Brain microvascular endothelial cell (primary cell): ENCODE results near the gene OR2W3.

Source experiments
- DNase-seq: peaks from one replicate; pipeline ENCODE4 v3.0.0-alpha.2; 2020
- H3K27ac ChIP-seq: fragments of 250-450 bp; sonication (Bioruptor Pico); 2 replicates; pipeline ENCODE4 v1.5.1; 2020; ENCODE audit warnings: mild to moderate bottlenecking, moderate library complexity
- H3K27me3 ChIP-seq: fragments of 250-450 bp; sonication (Bioruptor Pico); replicated peaks from 2 replicates; pipeline ENCODE4 v1.5.1; 2020; ENCODE audit warnings: mild to moderate bottlenecking
- H3K36me3 ChIP-seq: fragments of 250-450 bp; sonication (Bioruptor Pico); replicated peaks from 2 replicates; pipeline ENCODE4 v1.5.1; 2020; ENCODE audit warnings: mild to moderate bottlenecking
- H3K4me3 ChIP-seq: 2 replicates; pipeline ENCODE4 v1.5.1; 2011; ENCODE audit warnings: low read depth, mild to moderate bottlenecking, control low read depth, low read length, moderate library complexity
- in situ Hi-C: cut with HindIII; loops from 2 replicates; pipeline ENCODE4 v1.10.0; 2017; ENCODE audit warnings: low sequenced_read_pairs, low pct_ligation_motif_present
- TF ChIP-seq, protein P1 (sequence below): IDR thresholded peaks from 2 replicates; pipeline ENCODE4 v1.5.1; 2011; ENCODE audit warnings: low read depth, mild to moderate bottlenecking, moderate library complexity, low read length, control low read depth, inconsistent platforms; ENCODE audit errors: missing control alignments

Gene OR2W3

DNA sequence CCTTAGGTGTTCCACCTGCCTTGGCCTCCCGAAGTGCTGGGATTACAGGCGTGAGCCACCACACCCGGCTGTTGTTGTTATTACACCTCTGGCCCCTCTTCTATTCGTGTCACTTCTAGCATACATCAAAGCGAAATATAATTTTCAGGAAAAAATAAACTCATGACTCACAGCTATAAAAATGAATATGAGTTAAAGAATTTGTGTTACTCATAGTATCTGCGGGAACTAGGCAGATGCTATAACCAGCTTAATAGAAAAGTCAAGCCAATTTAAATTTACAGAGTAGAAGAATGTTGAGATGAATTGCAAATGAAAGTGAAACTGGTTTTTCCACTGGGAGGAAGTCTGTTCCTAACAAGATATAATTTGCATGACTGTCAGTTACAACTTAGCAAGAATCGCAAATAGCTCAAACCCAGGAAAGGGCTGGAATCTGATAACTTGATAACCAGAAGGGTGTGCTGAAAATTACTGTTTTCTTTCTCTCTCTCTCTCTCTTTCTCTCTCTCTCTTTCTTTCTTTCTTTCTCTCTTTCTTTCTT is 11.2 kb downstream of the OR2W3 start:
- Histone ChIP-seq H3K36me3 (no peaks in the 10 kb centered on the region), H3K27me3 (no peaks in the 10 kb centered on the region), H3K27ac (no peak overlapping the region), H3K4me3 (peak overlapping the region; percentile 9)
- DNase-seq, result no peak
- in situ Hi-C loops, result no loop called here
- TF ChIP-seq, protein P1, sequence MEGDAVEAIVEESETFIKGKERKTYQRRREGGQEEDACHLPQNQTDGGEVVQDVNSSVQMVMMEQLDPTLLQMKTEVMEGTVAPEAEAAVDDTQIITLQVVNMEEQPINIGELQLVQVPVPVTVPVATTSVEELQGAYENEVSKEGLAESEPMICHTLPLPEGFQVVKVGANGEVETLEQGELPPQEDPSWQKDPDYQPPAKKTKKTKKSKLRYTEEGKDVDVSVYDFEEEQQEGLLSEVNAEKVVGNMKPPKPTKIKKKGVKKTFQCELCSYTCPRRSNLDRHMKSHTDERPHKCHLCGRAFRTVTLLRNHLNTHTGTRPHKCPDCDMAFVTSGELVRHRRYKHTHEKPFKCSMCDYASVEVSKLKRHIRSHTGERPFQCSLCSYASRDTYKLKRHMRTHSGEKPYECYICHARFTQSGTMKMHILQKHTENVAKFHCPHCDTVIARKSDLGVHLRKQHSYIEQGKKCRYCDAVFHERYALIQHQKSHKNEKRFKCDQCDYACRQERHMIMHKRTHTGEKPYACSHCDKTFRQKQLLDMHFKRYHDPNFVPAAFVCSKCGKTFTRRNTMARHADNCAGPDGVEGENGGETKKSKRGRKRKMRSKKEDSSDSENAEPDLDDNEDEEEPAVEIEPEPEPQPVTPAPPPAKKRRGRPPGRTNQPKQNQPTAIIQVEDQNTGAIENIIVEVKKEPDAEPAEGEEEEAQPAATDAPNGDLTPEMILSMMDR, result no peak

DNA sequence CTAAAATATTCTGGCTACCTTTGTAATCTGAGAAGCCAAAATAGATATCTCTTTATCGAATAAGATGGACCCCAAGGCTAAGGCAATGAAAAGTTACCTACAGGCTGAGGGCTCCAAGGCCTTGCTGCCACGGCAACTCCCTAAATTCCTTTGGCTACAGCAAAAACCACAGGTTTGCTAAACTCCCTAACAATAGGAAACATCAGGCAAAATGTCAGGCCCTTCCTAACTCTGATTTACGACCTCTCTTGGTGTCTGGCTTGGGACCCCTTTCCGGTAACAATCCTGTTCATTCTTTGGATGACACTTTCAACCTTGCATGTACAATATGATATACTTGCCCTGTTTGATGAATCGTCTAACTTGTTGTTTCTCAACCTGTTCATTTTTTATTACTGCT is 13.4 kb downstream of the OR2W3 start:
- Histone ChIP-seq H3K27ac (no peak overlapping the region), H3K4me3 (no peak overlapping the region), H3K27me3 (no peaks in the 10 kb centered on the region), H3K36me3 (no peaks in the 10 kb centered on the region)
- in situ Hi-C loops, result no loop called here
- TF ChIP-seq, protein P1, result no peak
- no peak for DNase-seq

DNA sequence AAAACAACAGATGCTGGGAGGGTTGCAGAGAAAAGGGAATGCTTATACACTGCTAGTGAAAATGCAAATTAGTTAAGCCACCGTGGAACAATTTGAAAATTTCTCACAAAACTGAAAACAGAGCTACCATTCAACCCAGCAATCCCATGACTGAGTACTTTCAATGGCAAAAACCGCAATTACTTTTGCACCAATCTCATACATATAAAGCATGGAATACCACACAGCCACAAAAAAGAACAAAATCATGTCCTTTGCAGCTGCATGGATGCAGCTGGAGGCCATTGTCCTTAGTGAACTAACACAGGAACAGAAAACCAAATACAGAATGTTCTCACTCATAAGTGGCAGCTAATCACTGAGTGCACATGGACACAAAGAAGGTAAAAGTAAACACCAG is 18.4 kb downstream of the OR2W3 start:
- Histone ChIP-seq H3K27ac (no peak overlapping the region), H3K36me3 (no peaks in the 10 kb centered on the region), H3K27me3 (no peaks in the 10 kb centered on the region), H3K4me3 (no peak overlapping the region)
- TF ChIP-seq, protein P1, result no peak
- in situ Hi-C loops, result no loop called here
- no peak for DNase-seq

DNA sequence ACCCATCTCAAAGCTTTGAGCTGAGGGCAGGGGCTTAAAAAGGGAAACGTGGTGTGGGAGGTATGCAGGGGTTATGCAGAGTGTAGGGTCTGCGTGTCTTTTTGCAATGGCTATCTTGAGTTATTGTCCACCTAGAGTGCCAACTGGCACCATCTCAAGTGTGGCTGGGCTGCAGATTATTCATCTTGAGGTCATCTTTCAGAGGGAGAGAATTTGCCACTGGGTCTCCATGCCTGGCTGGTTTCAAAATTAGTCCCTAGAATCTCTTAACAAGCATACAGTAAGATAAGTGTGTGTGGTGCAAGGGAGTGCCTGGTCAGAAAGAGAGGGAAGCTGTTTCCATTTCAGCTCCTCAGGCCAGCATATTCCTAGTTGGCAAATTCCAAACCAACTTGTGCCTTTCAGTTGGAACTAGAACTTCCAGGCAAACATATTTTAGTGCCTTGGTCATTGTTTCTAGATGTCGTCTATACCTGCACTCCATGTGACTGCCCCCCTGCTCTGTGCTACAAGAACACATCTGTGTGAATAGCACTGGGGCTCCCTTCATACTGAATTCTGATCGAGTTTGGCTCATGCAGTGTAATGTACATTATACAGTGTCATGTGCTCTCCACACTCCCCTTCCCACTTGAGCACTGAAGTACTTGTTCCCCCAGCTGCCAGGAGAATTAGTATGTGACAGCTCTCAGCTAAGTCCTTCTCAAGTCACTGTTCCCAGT is 19.7 kb downstream of the OR2W3 start:
- DNase-seq, result no peak
- Histone ChIP-seq H3K27me3 (no peaks in the 10 kb centered on the region), H3K27ac (no peak overlapping the region), H3K4me3 (no peak overlapping the region), H3K36me3 (no peaks in the 10 kb centered on the region)
- in situ Hi-C loops, result no loop called here
- TF ChIP-seq, protein P1, result no peak

DNA sequence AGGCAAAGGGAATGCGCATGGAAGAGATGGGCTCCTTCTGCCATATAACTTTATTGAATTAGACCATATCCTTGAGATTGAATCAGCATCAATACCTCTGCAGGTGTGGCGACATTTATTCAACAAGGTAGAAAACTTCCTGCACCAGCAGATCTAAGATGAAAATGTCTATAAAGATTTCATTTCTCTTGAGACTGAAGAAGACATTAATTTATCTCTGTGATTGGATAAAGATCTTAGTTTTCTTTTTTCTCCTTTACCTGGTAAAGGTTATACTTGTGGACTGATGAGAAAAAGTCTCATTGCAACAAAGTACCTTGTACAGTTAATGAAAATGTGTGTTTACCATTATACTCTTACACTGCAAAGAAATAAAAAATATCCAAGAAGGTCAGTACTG is 24.6 kb downstream of the OR2W3 start, which contains the start of gene OR2T8:
TSS of gene OR2T8 (plus strand) at position 301 of the 400 bp plus-strand sequence. CDS start 766 bp downstream, outside the sequence.
- in situ Hi-C loops, result no loop called here
- no peak within 1 kb of the TSS for H3K27ac ChIP-seq
- no peaks in the 10 kb centered on the region for H3K27me3 ChIP-seq
- no peak within 1 kb of the TSS for H3K4me3 ChIP-seq
- TF ChIP-seq, protein P1, result no peak
- DNase-seq, result no peak
- no peaks in the 10 kb centered on the region for H3K36me3 ChIP-seq

DNA sequence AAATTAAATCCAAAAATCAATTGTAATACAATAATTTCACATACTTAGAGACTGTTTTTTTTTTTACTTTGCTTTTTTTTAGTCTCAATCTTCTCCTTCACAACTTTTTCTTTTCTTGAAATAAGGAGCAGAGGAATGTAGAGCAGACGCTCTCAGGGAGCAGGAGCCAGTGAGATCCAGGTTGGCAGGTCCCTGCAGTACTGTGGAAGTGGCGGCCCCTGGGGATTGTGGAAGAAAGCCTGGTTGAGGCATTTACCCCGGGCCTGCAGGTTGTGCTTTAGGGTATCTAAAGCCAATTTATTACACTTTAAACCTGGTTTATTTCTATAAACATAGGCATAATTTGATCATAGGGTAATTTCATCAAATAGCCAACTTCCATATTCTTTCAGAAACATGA is 28.6 kb downstream of the OR2W3 start:
- Histone ChIP-seq H3K27ac (no peak overlapping the region), H3K27me3 (no peaks in the 10 kb centered on the region), H3K4me3 (no peak overlapping the region), H3K36me3 (no peaks in the 10 kb centered on the region)
- in situ Hi-C loops, result no loop called here
- no peak for DNase-seq
- TF ChIP-seq, protein P1, result no peak
